GM21367 (cell line): ENCODE results near the gene FRAT2.

ENCODE experiments used
- ATAC-seq: cut with Tn5 transposase; IDR thresholded peaks from one replicate; pipeline ENCODE4 v1.9.1; 2021; ENCODE audit not compliant: unreplicated experiment

FRAT2 gene, protein sequence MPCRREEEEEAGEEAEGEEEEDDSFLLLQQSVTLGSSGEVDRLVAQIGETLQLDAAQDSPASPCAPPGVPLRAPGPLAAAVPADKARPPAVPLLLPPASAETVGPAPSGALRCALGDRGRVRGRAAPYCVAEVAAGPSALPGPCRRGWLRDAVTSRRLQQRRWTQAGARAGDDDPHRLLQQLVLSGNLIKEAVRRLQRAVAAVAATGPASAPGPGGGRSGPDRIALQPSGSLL

DNA sequence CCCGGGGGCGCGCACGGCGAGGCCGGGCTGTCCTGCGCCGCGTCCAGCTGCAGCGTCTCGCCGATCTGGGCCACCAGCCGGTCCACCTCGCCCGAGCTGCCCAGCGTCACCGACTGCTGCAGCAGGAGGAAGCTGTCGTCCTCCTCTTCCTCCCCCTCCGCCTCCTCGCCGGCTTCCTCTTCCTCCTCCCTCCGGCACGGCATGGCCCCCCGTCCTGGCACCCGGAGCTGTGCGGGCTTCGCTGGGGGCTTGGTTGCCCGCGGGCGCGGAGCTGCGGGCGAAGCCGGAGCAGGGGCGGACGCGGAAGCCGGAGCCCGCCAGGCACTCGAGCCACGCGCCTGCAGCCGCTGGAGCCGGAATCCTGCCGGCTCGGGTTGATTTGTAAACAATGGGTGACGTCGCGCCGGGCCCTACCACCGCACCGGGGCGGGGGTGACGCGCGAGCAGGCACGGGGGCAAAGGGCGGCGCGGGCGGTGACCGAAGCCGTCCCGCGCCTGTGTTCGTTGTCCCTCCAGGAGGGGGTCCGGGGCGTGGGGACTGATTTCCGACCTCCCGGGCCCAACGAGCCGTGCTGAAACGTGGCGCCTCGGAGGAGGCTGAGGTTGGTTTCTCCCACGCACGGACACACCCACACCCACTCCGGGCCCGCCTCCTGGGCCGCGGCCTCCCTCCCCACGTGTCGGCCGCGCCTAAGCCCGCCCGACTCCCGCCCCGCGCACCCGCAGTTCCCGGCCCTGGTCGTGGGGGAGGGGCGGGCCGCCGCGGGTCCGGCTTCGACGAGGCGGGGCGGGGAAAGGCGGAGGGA lies at the start of gene FRAT2:
Gene FRAT2 (minus strand): TSS at position 360 of the 806 bp plus-strand sequence. CDS start 157 bp downstream, at position 203.
- ATAC-seq = peak; percentile 70

DNA sequence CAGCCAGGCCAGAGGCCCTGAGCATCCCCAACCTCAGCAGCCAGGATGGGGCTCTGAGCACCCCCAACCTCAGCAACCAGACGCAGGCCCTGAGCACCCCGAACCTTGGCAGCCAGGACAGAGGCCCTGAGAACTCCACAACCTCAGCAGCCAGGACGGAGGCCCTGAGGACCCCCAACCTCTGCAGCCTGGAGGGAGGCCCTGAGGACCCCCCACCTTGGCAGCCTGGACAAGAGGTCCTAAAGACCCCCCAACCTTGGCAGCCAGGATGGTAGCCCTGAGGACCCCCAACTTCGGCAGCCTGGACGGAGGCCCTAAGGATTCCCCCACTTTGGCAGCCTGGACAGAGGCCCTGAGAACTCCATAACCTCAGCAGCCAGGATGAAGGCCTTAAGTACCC lies 49.6 kb upstream of the FRAT2 start:
- no peak for ATAC-seq

DNA sequence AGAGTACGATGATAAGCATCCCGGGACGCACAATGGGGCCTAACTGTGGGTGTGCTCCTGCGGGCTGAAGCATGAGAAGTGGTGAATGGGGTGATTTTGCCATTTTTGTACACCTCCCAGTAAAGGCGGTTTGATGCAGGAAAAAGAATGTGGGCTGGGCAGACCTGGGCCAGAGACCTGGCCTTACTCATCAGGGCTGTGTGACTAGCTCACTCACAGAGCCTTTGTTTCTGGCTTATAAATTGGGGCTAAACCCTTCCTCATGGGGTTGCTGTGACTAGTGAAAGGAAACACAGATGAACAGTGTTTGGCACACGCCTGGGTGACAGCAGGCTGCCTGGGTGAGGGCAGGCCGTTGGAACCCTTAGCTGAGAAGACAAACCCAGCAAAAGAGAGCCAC lies 48.6 kb upstream of the FRAT2 start:
- no peak for ATAC-seq

DNA sequence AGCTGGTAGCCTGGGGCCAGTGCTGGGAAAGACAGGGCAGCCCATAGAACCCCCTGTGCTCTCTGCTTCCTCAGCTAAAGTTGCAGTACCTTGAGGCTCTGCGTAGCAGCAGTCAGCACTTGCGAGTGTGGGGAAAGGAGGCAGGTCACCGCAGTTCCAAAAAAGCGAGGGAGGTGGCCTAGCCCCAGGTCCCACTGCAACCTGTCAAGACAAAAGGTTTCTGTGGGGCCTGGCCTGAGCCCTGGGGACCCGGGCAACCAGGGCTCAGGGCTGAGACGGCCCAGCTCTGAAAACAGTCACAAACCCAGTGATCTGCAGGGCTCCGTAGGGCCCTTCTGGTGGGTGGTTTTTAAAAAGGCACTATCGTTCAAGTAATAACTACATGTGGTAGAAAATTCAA lies 47.1 kb upstream of the FRAT2 start:
- no peak for ATAC-seq

DNA sequence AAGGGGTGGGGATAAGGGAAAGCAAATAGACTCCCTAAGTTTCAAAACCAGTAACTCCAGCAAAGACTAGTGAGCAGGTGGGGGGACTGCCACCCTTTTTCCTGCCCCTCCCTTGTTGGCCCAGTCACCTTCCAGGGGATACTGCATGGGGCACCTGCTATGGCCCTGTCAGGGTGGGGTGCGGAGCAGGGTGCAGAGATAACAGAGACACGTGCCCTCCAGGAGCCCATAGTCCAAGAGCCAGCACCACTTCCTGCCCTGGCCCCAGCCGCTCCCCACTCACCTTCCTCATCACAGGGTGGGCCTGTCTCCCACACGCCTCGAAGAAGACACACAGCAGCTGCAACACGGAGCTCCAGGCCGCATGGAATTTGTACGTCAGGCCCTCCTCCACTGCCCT lies 46.0 kb upstream of the FRAT2 start:
- ATAC-seq = no peak

DNA sequence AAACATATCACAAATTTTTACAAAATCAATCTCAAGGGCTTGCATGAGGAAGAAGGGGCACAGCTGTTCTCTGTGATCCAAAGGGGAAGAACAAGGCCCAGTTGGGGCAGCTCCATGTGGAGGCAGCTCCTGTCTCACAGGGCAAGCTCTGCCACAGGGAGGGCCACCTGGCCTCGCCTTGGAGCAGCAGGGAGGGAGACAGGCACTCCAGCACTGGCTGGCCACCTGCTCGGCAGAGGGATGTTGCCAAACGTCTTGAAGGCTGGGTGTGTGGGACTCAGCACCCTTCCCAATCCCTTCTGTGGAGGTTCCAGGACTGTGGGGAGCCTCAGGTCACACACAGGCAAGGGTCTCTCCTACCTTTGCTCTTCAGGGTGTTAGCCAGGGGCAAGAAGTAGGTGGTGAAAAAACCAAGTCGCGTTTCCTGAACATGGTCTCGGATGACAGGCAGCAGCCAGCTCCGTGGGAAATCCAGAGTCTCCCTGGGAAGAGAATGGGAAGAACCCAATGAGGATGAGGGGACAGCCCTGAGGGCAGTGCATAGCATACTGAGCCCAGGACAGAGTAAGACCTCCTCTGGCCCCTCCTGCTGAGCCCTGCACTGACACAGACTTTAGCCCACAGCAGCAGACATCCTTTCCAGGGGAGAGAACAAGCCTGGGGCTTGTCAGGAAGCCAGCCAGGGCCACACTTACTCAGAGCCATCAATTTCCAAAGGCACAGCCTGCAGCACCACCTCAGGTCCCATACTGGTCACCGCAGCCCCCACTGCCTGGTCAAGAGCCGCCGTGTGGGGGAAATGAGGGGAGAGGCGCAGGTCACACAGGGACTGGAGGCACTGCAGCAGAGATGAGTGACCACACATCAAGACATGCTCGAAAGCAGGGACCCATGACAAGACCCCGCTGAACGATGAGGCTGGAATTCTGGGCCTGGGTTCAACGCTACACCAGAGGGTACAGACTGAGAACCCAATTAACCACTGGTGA lies 44.7 kb upstream of the FRAT2 start:
- no peak for ATAC-seq

DNA sequence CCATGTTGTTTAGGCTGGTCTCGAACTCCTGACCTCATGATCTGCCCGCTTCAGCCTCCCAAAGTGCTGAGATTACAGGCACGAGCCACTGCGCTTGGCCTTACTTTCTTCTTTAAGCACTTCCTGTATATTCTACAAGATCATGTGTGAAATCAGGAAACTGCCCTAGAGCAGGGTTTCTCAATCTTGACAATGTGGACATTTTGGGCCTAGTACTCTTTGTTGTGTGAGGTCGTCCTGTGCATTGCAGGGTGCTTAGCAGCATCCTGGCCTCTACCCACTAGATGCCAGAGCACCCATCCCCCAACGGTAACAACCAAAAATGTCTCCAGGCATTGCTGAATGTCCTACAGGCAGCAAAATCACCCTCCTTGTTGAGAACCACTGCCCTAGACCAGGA lies 41.9 kb upstream of the FRAT2 start:
- no peak for ATAC-seq

DNA sequence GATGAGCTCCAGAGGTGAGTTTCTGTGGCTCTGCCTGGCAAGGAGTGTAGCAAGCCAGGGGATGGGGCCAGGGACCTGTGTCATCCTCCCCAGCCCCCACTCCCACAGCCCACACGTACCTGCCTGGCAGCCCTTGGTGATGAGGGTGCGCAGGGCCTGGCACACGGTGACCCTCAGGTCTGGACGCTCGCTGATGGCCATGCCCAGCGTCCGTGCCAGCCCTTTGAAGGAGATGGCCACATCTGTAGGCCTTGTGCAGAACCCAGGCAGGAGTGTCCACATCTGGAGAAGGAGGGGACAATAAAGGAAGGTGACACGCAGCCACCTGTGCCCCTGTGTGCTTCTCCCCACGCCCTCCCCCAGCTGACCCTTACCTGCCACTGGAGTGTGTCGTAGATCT lies 38.9 kb upstream of the FRAT2 start:
- no peak for ATAC-seq

DNA sequence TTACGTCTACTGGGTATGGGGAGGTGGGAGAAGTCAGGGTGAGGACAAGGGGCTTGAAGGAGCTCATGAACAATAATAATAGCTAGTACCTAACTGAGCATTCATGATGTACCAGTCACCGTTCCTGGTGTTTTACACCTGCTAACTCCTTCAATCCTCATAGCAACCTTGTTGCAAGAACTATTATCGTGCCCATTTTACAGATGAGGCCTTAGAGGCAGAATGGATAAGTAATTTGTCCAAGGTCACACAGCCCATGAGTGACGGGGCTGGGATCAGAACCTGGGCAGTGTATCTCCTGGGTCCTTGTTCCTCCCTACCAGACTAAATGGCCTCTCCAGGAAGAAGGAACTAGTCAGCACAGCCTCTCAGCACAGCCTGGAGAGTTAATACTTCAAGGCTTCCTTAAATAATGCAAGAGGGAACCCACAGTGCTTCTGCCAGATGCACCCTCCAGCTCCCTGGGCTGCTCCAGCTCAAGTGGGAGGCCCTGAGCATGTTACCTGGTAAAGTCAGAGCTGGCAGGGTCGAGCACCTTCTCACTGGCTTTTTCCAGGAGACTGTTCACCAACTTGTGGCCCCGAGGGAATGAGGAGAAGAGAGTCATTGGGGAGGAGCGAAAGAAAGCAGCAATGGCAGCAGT lies 37.8 kb upstream of the FRAT2 start:
- ATAC-seq = no peak

DNA sequence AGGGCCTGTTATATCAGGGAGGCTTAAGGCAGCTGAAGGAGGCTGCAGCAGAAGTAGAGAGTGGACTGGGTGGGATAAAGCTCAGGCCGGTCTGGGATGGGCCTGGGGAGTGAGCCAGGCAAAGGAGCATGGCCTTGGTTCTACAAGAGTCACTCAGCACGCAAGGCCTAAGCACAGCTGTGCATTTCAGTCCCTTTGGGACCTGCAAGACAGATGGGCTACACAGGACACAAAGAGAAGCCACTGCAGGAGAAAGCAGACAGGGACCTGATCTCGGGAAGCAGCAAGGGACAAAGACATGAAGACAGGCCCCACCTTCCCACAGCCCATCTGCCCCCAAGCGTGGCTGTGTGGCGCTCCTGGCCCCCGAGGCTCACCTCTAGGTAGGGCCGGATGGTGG lies 37.2 kb upstream of the FRAT2 start:
- ATAC-seq = no peak

DNA sequence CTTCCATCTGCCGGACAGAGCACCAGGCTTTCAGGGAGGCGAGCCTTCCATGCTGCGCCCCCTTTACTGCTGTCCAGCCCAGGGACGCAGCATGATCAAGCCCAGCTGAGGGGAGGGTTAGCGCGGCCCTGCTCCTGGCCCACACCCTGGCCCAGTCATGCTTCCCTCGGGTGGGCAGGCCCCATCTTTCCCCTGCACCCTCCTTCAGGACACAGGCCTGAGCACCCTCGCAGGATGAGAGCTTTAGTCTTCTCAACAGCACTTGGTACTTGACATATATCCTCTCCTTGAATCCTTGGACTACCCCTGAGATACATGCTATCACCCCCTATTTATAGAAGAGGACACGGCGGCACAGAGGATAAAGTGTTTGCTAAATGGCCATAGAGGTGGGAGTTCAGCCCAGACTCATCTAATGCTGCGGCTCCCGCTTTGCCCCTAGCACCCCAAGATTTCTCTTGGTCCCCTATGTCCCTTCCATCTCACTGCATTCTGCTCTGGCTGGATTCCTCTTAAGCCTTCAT lies 32.7 kb upstream of the FRAT2 start:
- no peak for ATAC-seq

DNA sequence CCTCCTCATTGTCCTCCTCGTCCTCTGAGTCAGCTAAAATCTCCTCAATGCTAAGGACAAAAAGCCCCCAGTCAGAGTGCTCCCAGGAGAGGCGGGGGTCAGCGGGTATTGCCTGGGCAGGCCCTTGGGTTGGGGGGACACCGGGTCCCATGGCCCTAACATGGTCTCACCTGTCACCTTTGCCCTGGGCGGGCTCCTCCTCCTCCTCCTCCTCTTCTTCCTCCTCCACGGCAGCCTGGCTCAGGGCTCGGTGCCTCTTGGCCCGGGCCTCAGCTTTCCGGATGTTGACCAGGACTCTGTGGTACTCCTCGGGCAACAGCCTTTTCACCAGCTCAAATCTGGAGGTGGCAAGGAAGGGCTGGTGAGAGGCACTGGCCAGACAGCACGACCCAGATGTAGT lies 32.0 kb upstream of the FRAT2 start:
- ATAC-seq = no peak

DNA sequence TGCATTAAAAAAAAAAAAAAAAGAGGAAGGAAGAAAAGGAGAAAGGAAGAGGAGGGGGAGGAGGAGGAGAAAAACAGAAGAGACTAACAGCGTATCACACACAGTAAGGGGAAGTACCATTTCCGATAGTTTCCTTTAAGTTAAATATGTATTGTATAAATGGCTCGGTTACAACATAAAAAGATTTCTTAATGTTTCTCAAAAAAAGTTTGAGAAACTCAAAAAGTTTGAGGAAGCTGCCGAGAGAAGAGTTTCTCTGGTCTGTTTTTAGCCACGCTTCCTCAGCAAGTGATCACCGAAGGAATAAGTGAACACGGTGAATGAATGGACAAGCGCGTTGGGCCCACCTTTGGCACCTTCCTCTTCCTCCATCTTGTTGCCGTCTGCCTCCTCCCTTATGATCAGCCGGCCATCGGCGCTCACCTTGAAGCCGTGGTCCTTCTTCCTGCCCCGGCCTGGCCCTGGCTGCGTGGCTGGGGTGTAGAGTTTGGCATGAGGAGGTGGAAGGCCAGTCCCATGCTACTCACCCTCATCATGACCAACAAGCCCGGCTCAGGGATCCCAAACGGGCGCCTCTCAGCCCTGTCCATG lies 31.3 kb upstream of the FRAT2 start:
- ATAC-seq = no peak

DNA sequence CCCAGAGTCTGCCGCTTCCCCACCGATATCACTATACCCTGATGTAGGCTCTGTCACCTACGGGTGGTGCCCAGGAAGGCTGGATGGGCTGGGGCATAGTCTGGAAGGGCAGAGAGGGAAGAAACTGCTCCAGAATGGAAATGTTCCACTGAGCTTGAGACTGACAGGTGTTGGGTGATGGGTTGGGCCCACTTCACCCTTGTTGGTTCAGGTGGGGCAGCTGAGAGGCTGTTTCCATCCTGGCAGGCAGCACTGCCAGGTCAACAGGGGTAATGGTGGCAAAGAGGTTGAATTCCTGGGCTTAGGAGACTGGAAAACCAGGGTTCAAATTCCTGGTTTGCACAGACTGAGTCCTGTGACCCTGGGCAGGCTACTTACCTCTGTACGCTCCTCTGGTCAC lies 28.5 kb upstream of the FRAT2 start:
- ATAC-seq = no peak

DNA sequence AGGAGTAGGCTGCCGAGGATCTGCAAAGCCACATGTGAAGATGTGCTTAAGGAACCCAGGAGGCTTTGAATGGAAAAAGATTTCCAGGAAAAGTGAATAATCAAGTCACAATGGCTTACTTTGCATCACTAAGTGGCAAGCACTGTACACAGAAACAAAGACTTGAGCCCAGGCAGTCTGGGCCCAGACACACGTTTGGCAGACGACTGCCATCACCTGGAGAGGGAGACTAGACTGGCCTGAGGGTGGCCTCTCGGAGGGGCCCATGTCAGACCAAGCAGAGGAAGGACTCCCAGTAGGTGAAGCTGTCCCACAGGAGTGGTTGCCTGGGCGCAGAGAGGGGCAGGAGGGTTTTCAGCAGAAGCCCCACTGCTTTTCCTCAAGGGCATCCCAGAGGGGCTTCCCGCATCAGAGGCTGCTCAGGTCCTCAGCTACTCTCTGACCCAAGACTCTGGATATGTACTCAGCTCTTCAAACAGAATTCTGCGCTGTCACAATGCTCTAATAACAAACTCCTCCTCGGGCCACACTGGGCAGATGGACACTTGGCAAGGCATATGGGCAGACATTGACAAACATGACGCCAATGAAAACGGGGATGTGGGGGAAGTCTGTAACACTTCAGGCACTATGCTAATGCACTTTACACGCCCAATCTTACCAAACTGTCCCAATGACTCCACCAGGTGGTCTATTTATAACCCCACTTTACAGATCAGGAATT lies 27.9 kb upstream of the FRAT2 start:
- no peak for ATAC-seq

DNA sequence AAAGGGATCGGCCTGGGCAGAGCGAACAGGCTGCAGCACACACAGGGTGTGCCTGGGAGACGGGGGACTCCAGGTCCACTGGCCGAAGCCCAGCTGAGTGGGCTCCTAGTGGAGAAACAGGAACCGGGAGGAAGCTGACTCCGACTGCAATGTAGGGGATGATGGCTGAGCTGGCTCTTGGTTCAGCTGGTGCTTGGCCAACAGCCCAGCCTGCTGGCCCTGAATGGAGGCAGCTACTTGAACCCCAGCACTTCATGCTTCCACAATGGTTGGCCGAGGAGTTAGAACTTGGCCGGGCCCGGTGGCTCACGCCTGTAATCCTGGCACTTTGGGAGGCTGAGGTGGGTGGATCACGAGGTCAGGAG lies 27.0 kb upstream of the FRAT2 start:
- ATAC-seq = no peak

DNA sequence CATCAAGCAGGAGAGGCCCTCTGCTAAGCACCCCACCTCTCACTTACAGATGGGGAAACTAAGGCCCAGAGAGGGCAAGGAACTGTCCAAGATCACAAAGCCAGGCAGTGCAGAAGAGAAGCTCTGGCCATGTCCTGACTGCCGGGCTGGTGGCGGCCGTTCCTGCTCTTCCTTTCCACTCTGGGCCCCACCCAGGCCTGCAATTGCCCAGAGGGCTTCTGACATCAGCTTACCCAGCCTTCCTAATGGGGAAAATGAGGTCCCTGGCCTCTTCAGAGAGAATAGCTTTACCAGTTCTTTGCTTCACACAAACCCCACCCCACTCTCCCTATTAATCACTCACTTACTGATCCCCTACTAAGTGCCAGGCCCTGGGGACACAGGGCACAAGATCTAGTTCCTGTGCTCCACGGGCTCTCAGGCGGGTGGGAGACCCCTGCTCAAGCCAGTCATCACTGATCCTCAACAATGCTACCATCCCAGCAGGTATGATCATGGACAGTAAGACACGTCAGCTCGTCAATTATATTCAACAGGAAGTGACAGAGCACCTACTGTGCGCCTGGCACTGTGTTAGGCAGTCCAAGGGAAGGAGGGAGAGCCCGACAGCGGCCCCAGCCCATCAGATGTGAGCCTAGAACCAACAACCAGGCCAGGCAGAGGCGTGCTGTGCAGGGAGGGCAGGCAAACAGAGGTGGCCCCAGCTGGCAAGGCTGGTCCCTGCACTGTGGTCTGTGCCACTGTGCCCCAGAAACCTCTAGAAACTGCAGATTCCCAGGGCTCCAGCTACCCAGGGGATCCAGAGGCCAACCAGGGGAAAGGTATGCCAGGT lies 26.4 kb upstream of the FRAT2 start:
- no peak for ATAC-seq

DNA sequence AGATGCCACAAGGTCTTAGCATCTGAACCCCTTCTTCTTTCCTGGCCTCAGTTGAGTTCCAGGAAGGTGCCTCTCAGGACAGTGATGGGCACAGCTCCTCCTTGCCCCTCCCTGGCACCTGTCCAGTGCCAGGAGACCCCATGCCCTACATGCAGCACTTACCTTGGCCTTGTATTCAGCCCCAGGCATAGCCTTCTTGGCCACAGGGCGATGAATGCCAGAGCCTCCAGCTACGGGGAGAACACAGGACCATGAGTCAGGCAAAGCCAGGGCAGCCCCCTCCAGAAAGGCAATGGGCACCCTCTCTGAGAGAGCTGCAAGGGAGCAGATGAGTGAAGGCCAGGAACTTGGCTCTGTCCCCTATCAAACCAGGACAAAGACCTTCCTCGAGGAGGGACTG lies 24.3 kb upstream of the FRAT2 start:
- ATAC-seq = no peak

DNA sequence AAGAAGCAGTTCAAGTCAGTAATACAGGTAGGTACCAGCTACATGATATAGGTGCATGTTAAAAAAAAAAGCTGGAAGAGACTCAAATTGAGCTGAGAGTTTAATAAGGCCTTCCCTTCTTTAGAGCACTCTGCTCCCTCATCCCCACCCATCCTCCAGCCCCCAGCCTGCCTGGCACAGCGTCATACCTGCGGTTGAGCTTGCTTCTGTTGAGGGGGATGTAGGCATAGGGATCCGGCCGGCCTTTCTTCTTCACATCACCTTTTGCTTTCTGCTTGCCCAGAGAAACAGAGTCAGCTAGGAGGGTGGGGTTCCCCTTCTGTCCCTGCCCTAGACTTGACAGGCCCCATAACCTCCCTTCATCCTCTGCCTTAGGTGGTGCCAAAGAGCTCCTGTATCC lies 23.8 kb upstream of the FRAT2 start:
- no peak for ATAC-seq
